ENCODE measurements around the gene FBXO42.

The FBXO42 gene

DNA sequence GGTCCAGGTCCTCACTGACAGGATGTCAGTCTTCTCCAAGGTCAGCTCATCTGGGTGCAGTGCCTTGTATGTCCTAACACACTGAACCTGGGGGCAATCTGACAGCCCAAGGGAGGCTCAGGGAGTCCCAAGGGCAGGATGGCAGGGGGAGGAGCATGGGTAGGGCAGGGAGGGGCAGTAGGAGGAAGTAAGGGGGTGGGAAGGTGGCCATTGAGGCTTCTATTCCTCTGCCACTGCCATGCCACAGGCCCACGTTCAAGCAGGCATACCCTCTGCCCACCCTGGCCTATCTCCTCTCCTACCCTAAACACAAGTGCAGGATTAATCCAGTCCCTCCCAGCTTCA, 153.2 kb downstream of the FBXO42 start:
- peaks cover 16% of the 10 kb centered on the region for H3K4me1 Mint-ChIP-seq (ENCODE audit: low read depth)
- H3K27ac Mint-ChIP-seq, result peak overlapping the region; percentile 43
- H3K4me3 Mint-ChIP-seq, result no peak overlapping the region
- H3K9me3 Mint-ChIP-seq, result no peaks in the 10 kb centered on the region
- H3K27me3 Mint-ChIP-seq (ENCODE audit: low read depth), result no peaks in the 10 kb centered on the region
- peaks cover 9% of the 10 kb centered on the region for H3K36me3 Mint-ChIP-seq (ENCODE audit: low read depth)

DNA sequence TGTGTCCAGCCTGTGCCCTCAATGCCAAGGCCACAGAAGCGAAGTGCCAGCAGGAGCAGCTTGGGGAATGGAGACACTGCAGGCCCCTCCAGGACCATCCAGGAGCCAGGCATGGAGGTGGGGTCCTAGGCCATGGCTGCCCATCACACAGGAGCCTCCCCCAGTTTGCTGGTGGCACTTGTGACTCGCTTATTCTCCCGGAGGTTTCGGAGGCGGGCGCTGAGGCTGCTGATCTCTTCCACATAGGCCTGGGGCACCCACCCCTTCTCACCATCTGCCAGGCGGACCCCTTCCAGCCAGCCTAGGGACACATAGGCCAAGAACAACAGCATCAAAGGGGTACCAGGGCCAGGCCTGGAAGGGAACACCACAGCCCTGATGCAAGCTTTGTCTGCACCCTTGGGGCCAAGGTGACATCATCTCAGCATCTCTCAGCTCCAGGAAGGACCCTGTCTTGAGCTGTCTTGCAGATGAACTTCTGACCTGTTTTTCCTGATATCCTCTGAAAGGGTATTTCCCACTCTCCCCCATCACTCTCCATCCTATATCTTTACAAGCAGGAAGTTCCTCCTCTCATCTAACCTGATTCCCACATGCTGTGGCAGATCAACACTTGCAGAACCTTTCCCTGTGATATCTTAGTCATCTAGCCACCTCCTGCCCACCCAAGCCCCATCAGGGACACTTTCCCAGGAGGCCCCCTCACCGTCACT, 153.7 kb downstream of the FBXO42 start:
- H3K36me3 Mint-ChIP-seq (ENCODE audit: low read depth), result peaks cover 7% of the 10 kb centered on the region
- peaks cover 16% of the 10 kb centered on the region for H3K4me1 Mint-ChIP-seq (ENCODE audit: low read depth)
- H3K27me3 Mint-ChIP-seq (ENCODE audit: low read depth), result no peaks in the 10 kb centered on the region
- H3K4me3 Mint-ChIP-seq, result no peak overlapping the region
- H3K9me3 Mint-ChIP-seq, result no peaks in the 10 kb centered on the region
- peak overlapping the region; percentile 43 for H3K27ac Mint-ChIP-seq

DNA sequence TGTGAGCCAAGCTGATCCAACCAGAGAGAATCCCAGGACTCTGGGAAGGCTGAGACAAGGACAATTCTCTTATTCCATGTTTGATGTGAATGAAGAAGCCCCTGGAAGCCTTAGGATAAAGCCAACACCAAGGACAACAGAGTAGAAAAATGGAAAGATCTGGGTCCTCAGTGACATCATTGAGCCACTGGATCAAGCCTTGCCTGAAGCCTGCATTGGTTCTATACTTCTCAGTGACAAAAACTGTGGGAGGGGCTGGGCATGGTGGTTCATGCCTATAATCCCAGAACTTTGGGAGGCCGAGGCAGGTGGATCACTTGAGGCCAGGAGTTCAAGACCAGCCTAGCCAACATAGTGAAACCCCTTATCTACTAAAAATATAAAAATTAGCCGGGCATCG, 155.4 kb downstream of the FBXO42 start:
- H3K27me3 Mint-ChIP-seq (ENCODE audit: low read depth), result no peaks in the 10 kb centered on the region
- peaks cover 5% of the 10 kb centered on the region for H3K36me3 Mint-ChIP-seq (ENCODE audit: low read depth)
- no peaks in the 10 kb centered on the region for H3K9me3 Mint-ChIP-seq
- no peak overlapping the region for H3K4me3 Mint-ChIP-seq
- no peak overlapping the region for H3K27ac Mint-ChIP-seq
- H3K4me1 Mint-ChIP-seq (ENCODE audit: low read depth), result peaks cover 16% of the 10 kb centered on the region

All from T-helper 1 cell treated with Interleukin-12 subunit alpha and Interleukin-12 subunit beta and Interleukin-4 antibody, amounts not matched to agents 30 μg/mL and 1 μg/mL, for 36 hours (primary cell).